ENCODE measurements around the gene ABHD17A. TPM values are rescaled to one million over a fixed set of nuclear protein-coding genes. Genes with fewer than 3 reads are reported as not detected.
A peak's percentile ranks its signal among the peaks of the same experiment; 100 is the strongest.

The ABHD17A gene
- total RNA-seq, 1 donor from 2014 or later = 62.0 TPM

GRCh38 chr19:1862424-1863327, 22.6 kb downstream of the ABHD17A start:
- H3K36me3 Mint-ChIP-seq = no peaks in the 10 kb centered on the region
- H3K9me3 Mint-ChIP-seq = no peaks in the 10 kb centered on the region
- peak overlapping the region; percentile 87 for H3K27ac Mint-ChIP-seq
- peak overlapping the region; percentile 91 for H3K4me3 Mint-ChIP-seq
- peaks cover 28% of the 10 kb centered on the region for H3K4me1 Mint-ChIP-seq
- H3K27me3 Mint-ChIP-seq (ENCODE audit: low read depth) = peaks cover 13% of the 10 kb centered on the region
- TF ChIP-seq, protein P1, sequence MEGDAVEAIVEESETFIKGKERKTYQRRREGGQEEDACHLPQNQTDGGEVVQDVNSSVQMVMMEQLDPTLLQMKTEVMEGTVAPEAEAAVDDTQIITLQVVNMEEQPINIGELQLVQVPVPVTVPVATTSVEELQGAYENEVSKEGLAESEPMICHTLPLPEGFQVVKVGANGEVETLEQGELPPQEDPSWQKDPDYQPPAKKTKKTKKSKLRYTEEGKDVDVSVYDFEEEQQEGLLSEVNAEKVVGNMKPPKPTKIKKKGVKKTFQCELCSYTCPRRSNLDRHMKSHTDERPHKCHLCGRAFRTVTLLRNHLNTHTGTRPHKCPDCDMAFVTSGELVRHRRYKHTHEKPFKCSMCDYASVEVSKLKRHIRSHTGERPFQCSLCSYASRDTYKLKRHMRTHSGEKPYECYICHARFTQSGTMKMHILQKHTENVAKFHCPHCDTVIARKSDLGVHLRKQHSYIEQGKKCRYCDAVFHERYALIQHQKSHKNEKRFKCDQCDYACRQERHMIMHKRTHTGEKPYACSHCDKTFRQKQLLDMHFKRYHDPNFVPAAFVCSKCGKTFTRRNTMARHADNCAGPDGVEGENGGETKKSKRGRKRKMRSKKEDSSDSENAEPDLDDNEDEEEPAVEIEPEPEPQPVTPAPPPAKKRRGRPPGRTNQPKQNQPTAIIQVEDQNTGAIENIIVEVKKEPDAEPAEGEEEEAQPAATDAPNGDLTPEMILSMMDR (IDR thresholded peaks at IDR 0.05; ENCODE audit: unreplicated experiment) = no peak
- no peak for DNase-seq (ENCODE audit: low spot score in 2 of 2, unreplicated experiment in 2 of 2)

- H3K36me3 Mint-ChIP-seq = no peaks in the 10 kb centered on the region
- no peak for DNase-seq (ENCODE audit: low spot score in 2 of 2, unreplicated experiment in 2 of 2)
- H3K27me3 Mint-ChIP-seq (ENCODE audit: low read depth) = peaks cover 13% of the 10 kb centered on the region
- peaks cover 30% of the 10 kb centered on the region for H3K4me1 Mint-ChIP-seq
- H3K27ac Mint-ChIP-seq = peak overlapping the region; percentile 87
- no peaks in the 10 kb centered on the region for H3K9me3 Mint-ChIP-seq
- TF ChIP-seq, protein P1 (IDR thresholded peaks at IDR 0.05; ENCODE audit: unreplicated experiment) = no peak
- H3K4me3 Mint-ChIP-seq = peak overlapping the region; percentile 91
Measured at GRCh38 chr19:1862068-1862423, 23.2 kb downstream of the ABHD17A start.

GRCh38 chr19:1861599-1862031, 23.7 kb downstream of the ABHD17A start:
- Mint-ChIP-seq H3K27me3 (ENCODE audit: low read depth) (peaks cover 13% of the 10 kb centered on the region), H3K4me3 (peak overlapping the region; percentile 91), H3K36me3 (no peaks in the 10 kb centered on the region), H3K4me1 (peaks cover 30% of the 10 kb centered on the region), H3K27ac (peak overlapping the region; percentile 47), H3K9me3 (no peaks in the 10 kb centered on the region)
- DNase-seq (ENCODE audit: low spot score in 2 of 2, unreplicated experiment in 2 of 2) = no peak
- TF ChIP-seq, protein P1 (IDR thresholded peaks at IDR 0.05; ENCODE audit: unreplicated experiment) = no peak

DNA sequence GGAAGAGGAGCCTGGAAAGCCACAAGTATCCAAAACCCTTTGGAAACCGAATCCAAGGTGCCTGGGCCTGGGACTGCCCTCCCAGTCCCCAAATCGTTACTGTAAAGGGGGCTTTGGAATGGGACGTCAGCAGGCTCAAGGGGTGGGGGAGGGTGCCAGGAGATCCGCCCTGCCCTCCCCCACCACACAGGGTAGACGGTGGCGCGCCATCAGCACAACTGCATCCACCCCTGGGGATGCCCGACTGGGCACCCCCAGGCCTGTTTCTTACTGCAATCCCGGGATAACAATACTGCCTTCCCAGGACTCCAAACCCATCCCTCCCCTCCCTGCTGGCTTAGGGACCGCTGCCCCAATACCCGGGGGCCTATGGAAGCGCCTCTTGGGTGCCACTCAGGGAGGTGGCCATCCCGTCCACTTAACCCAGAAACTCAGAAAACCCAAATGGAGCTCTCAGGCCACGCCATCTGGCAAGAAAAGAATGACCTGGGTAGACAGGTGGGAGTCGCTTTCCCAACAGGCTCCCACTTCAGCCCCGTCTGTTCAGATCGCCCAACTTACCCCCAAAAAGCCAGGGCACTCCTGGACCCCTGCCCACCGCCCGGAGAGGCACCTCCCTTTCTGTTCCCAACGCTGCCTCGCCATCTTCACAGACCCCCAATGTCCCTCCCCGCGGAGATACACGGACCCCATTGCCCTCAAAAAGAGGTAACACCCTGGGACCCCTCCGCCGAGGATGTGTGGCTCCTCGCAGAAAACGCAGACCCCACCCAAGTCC, 24.3 kb downstream of the ABHD17A start:
- Mint-ChIP-seq H3K27ac (peak overlapping the region; percentile 25), H3K4me1 (peaks cover 36% of the 10 kb centered on the region), H3K4me3 (peak overlapping the region; percentile 91), H3K27me3 (ENCODE audit: low read depth) (peaks cover 13% of the 10 kb centered on the region), H3K9me3 (no peaks in the 10 kb centered on the region), H3K36me3 (no peaks in the 10 kb centered on the region)
- TF ChIP-seq, protein P1 (IDR thresholded peaks at IDR 0.05; ENCODE audit: unreplicated experiment) = no peak
- DNase-seq (ENCODE audit: low spot score in 2 of 2, unreplicated experiment in 2 of 2) = no peak

DNA sequence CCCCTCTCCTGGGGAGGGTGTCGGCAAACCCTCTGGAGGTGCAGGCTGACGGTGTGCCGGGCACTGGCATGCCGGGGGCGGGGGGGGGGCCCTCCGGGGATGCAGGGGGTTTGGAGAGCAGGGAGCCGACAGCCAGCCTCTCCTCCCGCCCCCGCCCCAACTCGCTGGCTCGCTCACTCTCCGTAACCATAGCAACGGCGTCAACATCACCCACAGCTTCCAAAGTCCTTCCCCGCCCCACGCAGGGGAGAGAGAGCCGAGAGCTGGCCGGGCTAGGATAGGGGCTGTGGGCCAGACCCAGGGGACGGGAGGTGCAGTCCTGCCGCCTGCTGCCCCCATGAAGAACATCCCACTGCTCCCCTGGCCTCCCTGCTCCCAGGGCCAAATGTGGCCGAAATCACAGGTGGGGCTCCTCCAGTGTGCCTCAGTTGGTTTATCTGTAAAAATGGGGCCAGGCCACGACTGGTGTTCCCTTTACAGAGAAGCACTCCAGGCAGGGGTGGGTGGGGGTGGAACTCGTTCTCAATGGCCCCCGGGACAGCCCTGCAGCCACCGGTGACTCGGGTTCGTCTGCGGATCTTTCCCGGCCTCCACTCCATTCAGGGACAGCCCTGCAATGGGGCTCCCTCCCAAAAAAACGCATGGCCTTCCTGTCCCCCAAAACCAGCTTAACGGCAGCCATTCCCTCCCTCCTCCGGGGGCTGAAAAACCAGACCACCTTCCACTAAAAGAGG, 25.1 kb downstream of the ABHD17A start:
- H3K27ac Mint-ChIP-seq = no peak overlapping the region
- H3K4me1 Mint-ChIP-seq = peaks cover 40% of the 10 kb centered on the region
- H3K9me3 Mint-ChIP-seq = no peaks in the 10 kb centered on the region
- no peaks in the 10 kb centered on the region for H3K36me3 Mint-ChIP-seq
- H3K27me3 Mint-ChIP-seq (ENCODE audit: low read depth) = peaks cover 13% of the 10 kb centered on the region
- DNase-seq (ENCODE audit: low spot score in 2 of 2, unreplicated experiment in 2 of 2) = peak in 1 of 2 experiments; percentile 69
- TF ChIP-seq, protein P1 (IDR thresholded peaks at IDR 0.05; ENCODE audit: unreplicated experiment) = no peak
- H3K4me3 Mint-ChIP-seq = peak overlapping the region; percentile 91

Data from mesothelial cell of epicardium (in vitro differentiated cells).